ENCODE data around the gene NTNG1.

GRCh38 chr1:107123741-107124140 is 17.1 kb upstream of the NTNG1 start:
- no peak for TF ChIP-seq CTCF (IDR thresholded peaks at IDR 0.05; ENCODE audit: insufficient read depth, low read depth, low read length)
- no peak for TF ChIP-seq EZH2 (IDR thresholded peaks at IDR 0.05; ENCODE audit: insufficient read depth, low read length)
